ENCODE results near the gene GLIS1.

- TF ChIP-seq, protein P1, sequence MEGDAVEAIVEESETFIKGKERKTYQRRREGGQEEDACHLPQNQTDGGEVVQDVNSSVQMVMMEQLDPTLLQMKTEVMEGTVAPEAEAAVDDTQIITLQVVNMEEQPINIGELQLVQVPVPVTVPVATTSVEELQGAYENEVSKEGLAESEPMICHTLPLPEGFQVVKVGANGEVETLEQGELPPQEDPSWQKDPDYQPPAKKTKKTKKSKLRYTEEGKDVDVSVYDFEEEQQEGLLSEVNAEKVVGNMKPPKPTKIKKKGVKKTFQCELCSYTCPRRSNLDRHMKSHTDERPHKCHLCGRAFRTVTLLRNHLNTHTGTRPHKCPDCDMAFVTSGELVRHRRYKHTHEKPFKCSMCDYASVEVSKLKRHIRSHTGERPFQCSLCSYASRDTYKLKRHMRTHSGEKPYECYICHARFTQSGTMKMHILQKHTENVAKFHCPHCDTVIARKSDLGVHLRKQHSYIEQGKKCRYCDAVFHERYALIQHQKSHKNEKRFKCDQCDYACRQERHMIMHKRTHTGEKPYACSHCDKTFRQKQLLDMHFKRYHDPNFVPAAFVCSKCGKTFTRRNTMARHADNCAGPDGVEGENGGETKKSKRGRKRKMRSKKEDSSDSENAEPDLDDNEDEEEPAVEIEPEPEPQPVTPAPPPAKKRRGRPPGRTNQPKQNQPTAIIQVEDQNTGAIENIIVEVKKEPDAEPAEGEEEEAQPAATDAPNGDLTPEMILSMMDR (optimal IDR thresholded peaks at IDR 0.05 in 1 of 3, IDR thresholded peaks at IDR 0.05 in 1 of 3, conservative IDR thresholded peaks at IDR 0.05 in 1 of 3; ENCODE audit: extremely low read depth in 1 of 3, insufficient read depth in 2 of 3, low read length in 3 of 3), result no peak
- TF ChIP-seq EZH2 (IDR thresholded peaks at IDR 0.05; ENCODE audit: low read length), result no peak
These were observed 44.9 kb downstream of the GLIS1 start for GRCh38 chr1:53693773-53694717.

All from keratinocyte (primary cell).